Pericardium fibroblast (primary cell): ENCODE measurements around the gene C11orf42. TPM values are rescaled to one million over a fixed set of nuclear protein-coding genes. Genes with fewer than 3 reads are reported as not detected.

Source experiments
- total RNA-seq: library from RNA; depleted of rRNA; stranded (reverse); fragments of >200 nt; gene quantifications from 2 replicates; pipeline ENCODE4 v1.2.3, GENCODE V29; 2015

Gene C11orf42, protein sequence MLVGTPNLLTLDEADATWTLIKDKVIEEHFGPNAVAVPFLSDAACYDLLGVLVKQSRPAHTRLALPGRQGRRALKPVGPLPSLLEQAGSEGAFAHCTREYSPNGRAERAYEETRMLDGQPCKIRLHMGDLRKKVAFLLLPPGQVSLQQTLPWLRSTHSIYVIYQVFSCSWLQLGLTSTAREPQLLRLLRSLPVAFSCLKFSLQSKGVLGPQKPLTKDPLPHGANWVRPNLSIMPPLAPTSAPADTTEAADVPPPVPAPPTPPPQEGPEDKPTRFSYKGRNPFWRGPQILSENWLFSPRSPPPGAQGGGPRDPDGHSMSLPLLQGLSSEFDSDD
- total RNA-seq, result not detected in 2 replicates

DNA sequence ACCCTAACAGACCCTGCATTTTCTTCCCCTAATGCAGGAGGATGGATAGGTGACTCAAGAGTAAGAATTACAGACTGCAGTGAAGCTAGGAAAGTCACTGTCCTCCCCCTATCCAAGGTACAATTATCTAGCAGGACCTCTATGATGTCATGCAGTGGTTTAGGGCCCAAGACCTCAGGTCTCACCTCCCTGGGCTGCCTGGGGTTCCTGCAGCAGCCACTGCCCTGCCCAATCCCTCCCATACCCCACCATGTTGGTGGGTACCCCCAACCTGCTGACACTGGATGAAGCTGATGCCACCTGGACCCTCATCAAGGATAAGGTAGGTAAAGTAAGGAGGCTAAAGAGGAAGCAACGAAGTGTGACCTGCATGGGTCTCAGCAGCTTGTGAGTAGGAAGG, at the start of gene C11orf42:
TSS of gene C11orf42 (plus strand) at position 192 of the 400 bp plus-strand sequence. CDS start at position 251, 59 bp downstream.

GRCh38 chr11:6170226-6170625, 35.1 kb upstream of the C11orf42 start, which contains the start of gene OR52B2:
OR52B2 (minus strand) TSS chr11:6170326; CDS start chr11:6170326, 0 bp downstream.

GRCh38 chr11:6199174-6199810, 6.1 kb upstream of the C11orf42 start, which contains the start of gene OR52W1:
OR52W1 (plus strand) TSS chr11:6199224; CDS start chr11:6199224, 0 bp downstream.

DNA sequence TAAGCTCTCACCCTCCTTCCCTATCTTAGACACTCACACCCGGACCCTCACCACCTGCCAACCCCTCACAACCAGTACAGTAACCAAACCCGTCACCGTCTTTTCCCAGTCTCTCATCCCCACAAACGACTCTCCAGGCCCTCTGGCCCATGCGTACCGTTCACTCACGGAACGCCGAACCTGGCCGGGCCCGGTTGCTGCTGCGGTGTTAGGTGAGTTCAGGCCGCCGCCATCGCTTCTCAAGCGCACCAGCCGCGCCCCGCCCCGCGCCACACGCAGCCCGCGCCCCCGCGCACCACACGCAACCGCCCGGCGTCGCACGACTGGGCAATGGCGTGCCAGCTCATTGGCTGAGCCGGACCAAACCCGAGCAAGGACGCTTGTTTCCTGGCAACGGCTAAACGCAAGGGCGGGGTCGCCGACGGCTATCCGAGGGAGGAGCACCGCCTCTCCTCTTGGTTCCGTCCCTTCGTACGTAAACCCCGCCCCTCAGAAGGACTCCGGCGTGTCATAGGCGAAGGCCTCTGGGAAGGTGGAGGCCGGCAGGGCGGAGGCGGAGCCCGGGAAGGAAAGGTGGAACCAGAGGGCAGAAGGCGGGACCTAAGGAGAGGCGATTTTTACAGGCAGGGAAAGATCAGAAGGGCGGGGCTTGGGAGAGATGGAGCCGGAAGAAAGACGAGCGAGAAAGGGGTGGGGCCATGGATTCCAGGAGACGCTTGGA, 29.2 kb downstream of the C11orf42 start, which contains the start of gene FHIP1B:
TSS of gene FHIP1B (minus strand) at position 250 of the 721 bp plus-strand sequence. CDS start 10,120 bp downstream, outside the sequence.

GRCh38 chr11:6238902-6239301, 33.5 kb downstream of the C11orf42 start, which contains the start of gene CNGA4:
CNGA4 (plus strand) TSS chr11:6239089; CDS start chr11:6239207, 118 bp downstream.

Other genes with a start within 250 kb of the C11orf42 start
- not detected in 2 replicates for gene OR56A5, start 237.1 kb upstream of the C11orf42 start, total RNA-seq
- not detected in 2 replicates for gene OR52L1, start 218.6 kb upstream of the C11orf42 start, total RNA-seq
- gene OR56A4, start 198.6 kb upstream of the C11orf42 start, total RNA-seq, result not detected in 2 replicates
- gene OR56A1, start 174.8 kb upstream of the C11orf42 start, total RNA-seq, result not detected in 2 replicates
- gene OR56B4, start 97.9 kb upstream of the C11orf42 start, total RNA-seq, result not detected in 2 replicates
- gene OR52B2, start 35.2 kb upstream of the C11orf42 start, total RNA-seq, result not detected in 2 replicates
- not detected in 2 replicates for gene OR52W1, start 6.3 kb upstream of the C11orf42 start, total RNA-seq
- 12.1 and 13.3 TPM in 2 replicates for gene FHIP1B, start 29.1 kb downstream of the C11orf42 start, total RNA-seq
- gene CNGA4, start 33.5 kb downstream of the C11orf42 start, total RNA-seq, result not detected in 2 replicates
- gene CCKBR, start 54.3 kb downstream of the C11orf42 start, total RNA-seq, result not detected in 2 replicates
- gene CAVIN3, start 114.9 kb downstream of the C11orf42 start, total RNA-seq, result 460 and 641 TPM in 2 replicates
- gene SMPD1, start 184.9 kb downstream of the C11orf42 start, total RNA-seq, result 43.7 and 67.0 TPM in 2 replicates
- 34.5 and 36.4 TPM in 2 replicates for gene APBB1, start 213.5 kb downstream of the C11orf42 start, total RNA-seq
- gene HPX, start 235.4 kb downstream of the C11orf42 start, total RNA-seq, result not detected in 2 replicates